Ishikawa (cell line): ENCODE measurements around the gene ANAPC2.

Experiments
- CEBPB ChIP-seq: IDR thresholded peaks from 2 replicates; pipeline ENCODE4 v1.6.1; 2012
- CREB1 ChIP-seq: IDR thresholded peaks from 2 replicates; pipeline ENCODE4 v1.6.1; 2012; ENCODE audit warnings: low read depth
- EGR1 ChIP-seq: IDR thresholded peaks from 2 replicates; pipeline ENCODE4 v1.6.1; 2012
- EP300 ChIP-seq: IDR thresholded peaks from 2 replicates; pipeline ENCODE4 v1.6.1; 2012; ENCODE audit warnings: borderline replicate concordance
- FOXM1 ChIP-seq: IDR thresholded peaks from 2 replicates; pipeline ENCODE4 v1.6.1; 2012; ENCODE audit warnings: low read depth, borderline replicate concordance
- NFIC ChIP-seq: IDR thresholded peaks from 2 replicates; pipeline ENCODE4 v1.6.1; 2012
- RAD21 ChIP-seq: IDR thresholded peaks from 2 replicates; pipeline ENCODE4 v1.6.1; 2012; ENCODE audit warnings: low read depth
- TAF1 ChIP-seq: IDR thresholded peaks from 2 replicates; pipeline ENCODE4 v1.6.1; 2012; ENCODE audit warnings: low read depth, mild to moderate bottlenecking
- TCF12 ChIP-seq: IDR thresholded peaks from 2 replicates; pipeline ENCODE4 v1.6.1; 2012; ENCODE audit warnings: low read depth
- TEAD4 ChIP-seq: IDR thresholded peaks from 2 replicates; pipeline ENCODE4 v1.6.1; 2012
- YY1 ChIP-seq: IDR thresholded peaks from 2 replicates; pipeline ENCODE4 v1.6.1; 2012; ENCODE audit warnings: low read depth
- ZBTB7A ChIP-seq: IDR thresholded peaks from 2 replicates; pipeline ENCODE4 v1.6.1; 2012; ENCODE audit warnings: low read depth
- TF ChIP-seq, protein P1 (sequence below): IDR thresholded peaks from 2 replicates; pipeline ENCODE4 v1.6.1; 2012; ENCODE audit warnings: low read depth, mild to moderate bottlenecking
- TF ChIP-seq, protein P2 (sequence below): IDR thresholded peaks from 2 replicates; pipeline ENCODE4 v1.6.1; 2012
- TF ChIP-seq, protein P3 (sequence below): IDR thresholded peaks from 2 replicates; pipeline ENCODE4 v1.6.1; 2012

The ANAPC2 gene

DNA sequence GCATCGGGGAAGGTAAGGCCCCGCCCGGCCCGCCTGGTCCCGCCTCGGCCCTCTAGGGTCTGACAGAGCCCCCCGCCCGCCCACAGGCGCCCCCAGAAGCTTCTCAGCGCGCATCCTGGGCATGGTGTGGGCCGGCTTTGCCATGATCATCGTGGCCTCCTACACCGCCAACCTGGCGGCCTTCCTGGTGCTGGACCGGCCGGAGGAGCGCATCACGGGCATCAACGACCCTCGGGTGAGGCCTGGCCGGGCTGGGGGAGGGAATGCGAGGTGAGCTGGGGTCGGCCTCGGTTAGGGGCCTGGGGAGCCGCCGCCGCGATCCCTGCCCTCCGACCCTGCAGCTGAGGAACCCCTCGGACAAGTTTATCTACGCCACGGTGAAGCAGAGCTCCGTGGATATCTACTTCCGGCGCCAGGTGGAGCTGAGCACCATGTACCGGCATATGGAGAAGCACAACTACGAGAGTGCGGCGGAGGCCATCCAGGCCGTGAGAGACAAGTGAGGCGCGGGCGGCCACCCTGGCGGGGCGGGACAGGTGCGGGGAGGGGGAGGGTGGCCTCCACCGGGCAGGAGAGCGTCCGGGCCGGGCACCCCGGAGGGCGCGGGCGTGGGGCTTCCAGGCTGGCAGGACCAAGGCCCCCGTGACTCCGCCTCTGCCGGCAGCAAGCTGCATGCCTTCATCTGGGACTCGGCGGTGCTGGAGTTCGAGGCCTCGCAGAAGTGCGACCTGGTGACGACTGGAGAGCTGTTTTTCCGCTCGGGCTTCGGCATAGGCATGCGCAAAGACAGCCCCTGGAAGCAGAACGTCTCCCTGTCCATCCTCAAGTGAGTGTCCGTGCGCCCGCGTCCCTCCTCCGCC is 25.6 kb downstream of the ANAPC2 start:
- TF ChIP-seq RAD21 (no peak), FOXM1 (no peak), CREB1 (no peak)

DNA sequence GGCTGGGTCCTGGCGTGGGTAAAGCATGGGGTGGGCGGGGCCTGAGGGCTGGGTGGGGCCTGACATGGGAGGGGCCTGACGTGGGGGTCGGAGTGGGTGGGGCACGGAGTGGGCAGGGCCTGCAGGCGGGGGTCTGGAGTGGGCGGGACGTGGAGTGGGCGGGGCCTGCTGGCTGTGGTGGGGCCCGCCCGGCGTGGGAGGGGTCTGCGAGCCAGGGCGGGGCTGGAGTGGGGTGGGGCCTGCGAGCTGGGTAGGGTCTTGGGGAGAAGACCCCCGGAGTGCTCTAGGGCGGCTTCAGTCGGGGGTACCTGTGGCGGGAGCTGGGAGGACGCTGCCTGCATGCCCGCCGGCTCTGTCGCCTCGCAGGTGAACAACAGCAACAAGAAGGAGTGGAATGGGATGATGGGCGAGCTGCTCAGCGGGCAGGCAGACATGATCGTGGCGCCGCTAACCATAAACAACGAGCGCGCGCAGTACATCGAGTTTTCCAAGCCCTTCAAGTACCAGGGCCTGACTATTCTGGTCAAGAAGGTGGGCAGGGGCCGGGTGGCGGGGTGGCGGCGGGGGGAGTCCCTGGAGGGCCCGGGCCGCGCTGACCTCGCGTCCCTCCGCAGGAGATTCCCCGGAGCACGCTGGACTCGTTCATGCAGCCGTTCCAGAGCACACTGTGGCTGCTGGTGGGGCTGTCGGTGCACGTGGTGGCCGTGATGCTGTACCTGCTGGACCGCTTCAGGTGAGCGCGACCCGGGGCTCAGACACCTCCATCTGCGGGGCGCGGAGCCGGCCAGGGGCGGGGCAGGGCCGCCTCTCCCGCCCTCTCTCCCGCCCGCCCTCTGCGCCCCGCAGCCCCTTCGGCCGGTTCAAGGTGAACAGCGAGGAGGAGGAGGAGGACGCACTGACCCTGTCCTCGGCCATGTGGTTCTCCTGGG is 26.5 kb downstream of the ANAPC2 start:
- TF ChIP-seq, protein P1, sequence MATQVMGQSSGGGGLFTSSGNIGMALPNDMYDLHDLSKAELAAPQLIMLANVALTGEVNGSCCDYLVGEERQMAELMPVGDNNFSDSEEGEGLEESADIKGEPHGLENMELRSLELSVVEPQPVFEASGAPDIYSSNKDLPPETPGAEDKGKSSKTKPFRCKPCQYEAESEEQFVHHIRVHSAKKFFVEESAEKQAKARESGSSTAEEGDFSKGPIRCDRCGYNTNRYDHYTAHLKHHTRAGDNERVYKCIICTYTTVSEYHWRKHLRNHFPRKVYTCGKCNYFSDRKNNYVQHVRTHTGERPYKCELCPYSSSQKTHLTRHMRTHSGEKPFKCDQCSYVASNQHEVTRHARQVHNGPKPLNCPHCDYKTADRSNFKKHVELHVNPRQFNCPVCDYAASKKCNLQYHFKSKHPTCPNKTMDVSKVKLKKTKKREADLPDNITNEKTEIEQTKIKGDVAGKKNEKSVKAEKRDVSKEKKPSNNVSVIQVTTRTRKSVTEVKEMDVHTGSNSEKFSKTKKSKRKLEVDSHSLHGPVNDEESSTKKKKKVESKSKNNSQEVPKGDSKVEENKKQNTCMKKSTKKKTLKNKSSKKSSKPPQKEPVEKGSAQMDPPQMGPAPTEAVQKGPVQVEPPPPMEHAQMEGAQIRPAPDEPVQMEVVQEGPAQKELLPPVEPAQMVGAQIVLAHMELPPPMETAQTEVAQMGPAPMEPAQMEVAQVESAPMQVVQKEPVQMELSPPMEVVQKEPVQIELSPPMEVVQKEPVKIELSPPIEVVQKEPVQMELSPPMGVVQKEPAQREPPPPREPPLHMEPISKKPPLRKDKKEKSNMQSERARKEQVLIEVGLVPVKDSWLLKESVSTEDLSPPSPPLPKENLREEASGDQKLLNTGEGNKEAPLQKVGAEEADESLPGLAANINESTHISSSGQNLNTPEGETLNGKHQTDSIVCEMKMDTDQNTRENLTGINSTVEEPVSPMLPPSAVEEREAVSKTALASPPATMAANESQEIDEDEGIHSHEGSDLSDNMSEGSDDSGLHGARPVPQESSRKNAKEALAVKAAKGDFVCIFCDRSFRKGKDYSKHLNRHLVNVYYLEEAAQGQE, result no peak
- TF ChIP-seq RAD21 (no peak), FOXM1 (no peak), ZBTB7A (no peak), NFIC (no peak), TEAD4 (no peak), CEBPB (no peak), CREB1 (no peak), TAF1 (no peak), EGR1 (no peak), EP300 (no peak)
- TF ChIP-seq, protein P2, sequence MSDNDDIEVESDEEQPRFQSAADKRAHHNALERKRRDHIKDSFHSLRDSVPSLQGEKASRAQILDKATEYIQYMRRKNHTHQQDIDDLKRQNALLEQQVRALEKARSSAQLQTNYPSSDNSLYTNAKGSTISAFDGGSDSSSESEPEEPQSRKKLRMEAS, result no peak
- TF ChIP-seq, protein P3, sequence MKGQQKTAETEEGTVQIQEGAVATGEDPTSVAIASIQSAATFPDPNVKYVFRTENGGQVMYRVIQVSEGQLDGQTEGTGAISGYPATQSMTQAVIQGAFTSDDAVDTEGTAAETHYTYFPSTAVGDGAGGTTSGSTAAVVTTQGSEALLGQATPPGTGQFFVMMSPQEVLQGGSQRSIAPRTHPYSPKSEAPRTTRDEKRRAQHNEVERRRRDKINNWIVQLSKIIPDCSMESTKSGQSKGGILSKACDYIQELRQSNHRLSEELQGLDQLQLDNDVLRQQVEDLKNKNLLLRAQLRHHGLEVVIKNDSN, result no peak

DNA sequence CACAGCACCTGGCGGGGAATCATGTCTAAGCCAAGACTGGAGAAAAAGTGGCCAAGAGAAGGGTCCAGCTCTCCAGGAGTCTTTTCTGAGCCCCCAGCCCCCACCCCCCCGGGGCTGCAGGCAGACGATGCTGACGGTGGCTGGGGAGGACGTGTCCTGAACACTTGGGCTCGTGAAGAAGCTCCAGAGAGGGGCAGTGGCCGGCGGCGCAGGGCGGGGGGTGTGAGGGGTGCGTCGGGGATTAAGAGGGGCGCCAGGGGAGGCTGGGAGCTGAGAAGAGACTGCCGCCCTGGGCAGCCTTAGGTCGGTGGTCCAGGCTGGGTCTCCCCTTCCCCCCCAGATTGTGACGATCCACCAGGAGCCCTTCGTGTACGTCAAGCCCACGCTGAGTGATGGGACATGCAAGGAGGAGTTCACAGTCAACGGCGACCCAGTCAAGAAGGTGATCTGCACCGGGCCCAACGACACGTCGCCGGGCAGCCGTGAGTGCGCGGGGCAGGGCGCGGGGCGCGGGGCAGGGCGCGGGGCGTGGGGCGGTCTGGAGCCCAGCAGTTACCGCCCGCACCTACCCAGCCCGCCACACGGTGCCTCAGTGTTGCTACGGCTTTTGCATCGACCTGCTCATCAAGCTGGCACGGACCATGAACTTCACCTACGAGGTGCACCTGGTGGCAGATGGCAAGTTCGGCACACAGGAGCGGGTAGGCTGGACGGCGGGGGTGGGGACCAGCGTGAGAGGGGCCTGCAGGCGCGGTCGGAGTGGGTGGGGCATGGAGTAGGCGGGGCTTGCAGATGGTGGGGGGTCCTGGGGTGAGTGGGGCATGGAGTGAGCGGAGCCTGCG is 27.4 kb downstream of the ANAPC2 start:
- no peak for TF ChIP-seq EP300
- no peak for TF ChIP-seq TAF1
- TF ChIP-seq ZBTB7A, result no peak
- no peak for TF ChIP-seq TCF12
- no peak for TF ChIP-seq CEBPB
- no peak for TF ChIP-seq CREB1

DNA sequence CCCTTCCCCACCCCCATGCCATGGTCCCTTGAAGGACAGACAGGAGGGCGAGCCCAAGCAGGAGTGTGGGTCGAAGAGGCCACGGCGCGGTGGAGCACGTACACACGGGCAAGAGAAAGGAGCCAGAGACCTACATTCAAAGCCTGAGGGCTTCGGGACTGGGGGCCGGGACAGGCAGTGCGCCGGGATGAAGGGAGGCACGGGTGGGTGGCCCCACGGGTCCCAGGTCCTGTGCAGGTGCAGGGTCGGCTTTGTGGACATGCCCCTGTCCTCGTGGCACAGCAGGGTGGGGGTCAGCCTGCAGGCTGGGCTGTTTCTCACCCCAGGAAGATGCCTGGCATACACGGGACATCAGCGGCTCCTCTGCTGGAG is 28.3 kb downstream of the ANAPC2 start:
- TF ChIP-seq CEBPB (no peak), TAF1 (no peak), EP300 (no peak), YY1 (no peak), NFIC (no peak), FOXM1 (no peak), ZBTB7A (no peak), TEAD4 (no peak), RAD21 (no peak), CREB1 (no peak), TCF12 (no peak), EGR1 (no peak)
- TF ChIP-seq, protein P3, result no peak
- TF ChIP-seq, protein P1, result no peak
- TF ChIP-seq, protein P2, result no peak
